Measurements from ENCODE around the gene BZW2.
A peak's percentile ranks its signal among the peaks of the same experiment; 100 is the strongest.

BZW2 gene

DNA sequence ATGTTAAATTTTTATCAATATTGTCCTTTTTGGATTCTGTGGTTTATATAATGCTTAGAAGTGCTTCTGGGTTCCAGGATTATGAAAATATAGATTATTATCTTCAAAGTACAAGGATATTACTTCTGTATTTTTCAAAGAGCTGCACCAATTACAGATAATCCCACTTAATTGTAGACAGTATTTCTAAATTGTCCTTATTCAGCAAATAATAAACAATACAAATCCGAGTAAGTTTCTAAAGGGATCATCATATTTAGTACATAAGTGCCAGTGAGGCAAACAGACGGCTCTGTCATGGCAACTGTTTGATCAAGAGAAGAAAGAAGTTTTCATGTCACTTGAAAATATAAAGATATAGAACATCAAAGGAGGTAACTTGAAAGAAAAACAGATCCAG is 19.6 kb upstream of the BZW2 start:
- in situ Hi-C loops (cut with HindIII; ENCODE audit: low sequenced_read_pairs), result no loop called here
- TF ChIP-seq, protein P1, sequence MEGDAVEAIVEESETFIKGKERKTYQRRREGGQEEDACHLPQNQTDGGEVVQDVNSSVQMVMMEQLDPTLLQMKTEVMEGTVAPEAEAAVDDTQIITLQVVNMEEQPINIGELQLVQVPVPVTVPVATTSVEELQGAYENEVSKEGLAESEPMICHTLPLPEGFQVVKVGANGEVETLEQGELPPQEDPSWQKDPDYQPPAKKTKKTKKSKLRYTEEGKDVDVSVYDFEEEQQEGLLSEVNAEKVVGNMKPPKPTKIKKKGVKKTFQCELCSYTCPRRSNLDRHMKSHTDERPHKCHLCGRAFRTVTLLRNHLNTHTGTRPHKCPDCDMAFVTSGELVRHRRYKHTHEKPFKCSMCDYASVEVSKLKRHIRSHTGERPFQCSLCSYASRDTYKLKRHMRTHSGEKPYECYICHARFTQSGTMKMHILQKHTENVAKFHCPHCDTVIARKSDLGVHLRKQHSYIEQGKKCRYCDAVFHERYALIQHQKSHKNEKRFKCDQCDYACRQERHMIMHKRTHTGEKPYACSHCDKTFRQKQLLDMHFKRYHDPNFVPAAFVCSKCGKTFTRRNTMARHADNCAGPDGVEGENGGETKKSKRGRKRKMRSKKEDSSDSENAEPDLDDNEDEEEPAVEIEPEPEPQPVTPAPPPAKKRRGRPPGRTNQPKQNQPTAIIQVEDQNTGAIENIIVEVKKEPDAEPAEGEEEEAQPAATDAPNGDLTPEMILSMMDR (IDR thresholded peaks at IDR 0.05; ENCODE audit: low read depth, low read length, missing control alignments), result no peak
- no peak overlapping the region for H3K4me3 ChIP-seq (ENCODE audit: low read depth, low read length)
- DNase-seq (ENCODE audit: low read depth), result no peak

DNA sequence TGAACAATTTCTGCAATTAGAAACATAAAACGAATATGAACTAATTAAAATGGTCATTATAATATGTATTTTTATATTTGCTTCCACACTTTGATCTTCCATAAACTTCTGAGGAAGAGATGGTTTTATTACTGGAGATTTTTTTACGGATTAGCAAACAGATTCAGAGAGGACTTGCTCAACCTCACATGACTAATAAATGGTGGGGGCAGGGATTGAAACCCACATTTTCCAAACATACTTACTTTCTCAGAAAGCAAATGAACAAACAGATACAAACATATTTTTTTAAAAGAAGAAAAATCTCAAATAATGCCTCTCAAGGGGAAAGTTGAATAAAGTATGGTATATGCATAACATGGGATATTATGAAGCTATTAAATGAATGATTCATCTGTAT is 18.7 kb upstream of the BZW2 start:
- in situ Hi-C loops (cut with HindIII; ENCODE audit: low sequenced_read_pairs), result no loop called here
- TF ChIP-seq, protein P1 (IDR thresholded peaks at IDR 0.05; ENCODE audit: low read depth, low read length, missing control alignments), result no peak
- DNase-seq (ENCODE audit: low read depth), result no peak

DNA sequence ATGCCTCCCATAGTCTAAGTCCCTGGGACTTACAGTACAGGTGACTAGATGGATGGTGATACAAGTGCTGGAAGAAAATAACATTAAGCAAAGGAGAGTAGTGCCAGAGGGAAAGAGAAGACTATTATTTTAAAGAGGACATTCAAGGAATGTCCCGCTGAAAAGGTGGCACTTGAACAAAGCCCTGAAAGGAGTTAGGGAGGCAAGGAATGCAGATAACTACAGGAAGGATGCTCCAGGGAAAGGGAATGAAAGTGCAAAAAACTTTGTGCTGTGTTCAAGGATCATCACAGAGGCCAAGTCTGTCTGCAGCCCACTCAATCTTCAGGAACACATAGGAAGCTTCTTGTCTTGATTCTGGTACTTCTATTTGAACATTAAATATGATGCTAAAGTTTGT is 15.3 kb upstream of the BZW2 start:
- TF ChIP-seq, protein P1 (IDR thresholded peaks at IDR 0.05; ENCODE audit: low read depth, low read length, missing control alignments), result no peak
- no peak for DNase-seq (ENCODE audit: low read depth)
- no peak overlapping the region for H3K4me3 ChIP-seq (ENCODE audit: low read depth, low read length)
- in situ Hi-C loops (cut with HindIII; ENCODE audit: low sequenced_read_pairs), result no loop called here

More for the DNA sequence above, 18.7 kb upstream of the BZW2 start:
- H3K4me3 ChIP-seq (ENCODE audit: low read depth, low read length), result no peak overlapping the region

DNA sequence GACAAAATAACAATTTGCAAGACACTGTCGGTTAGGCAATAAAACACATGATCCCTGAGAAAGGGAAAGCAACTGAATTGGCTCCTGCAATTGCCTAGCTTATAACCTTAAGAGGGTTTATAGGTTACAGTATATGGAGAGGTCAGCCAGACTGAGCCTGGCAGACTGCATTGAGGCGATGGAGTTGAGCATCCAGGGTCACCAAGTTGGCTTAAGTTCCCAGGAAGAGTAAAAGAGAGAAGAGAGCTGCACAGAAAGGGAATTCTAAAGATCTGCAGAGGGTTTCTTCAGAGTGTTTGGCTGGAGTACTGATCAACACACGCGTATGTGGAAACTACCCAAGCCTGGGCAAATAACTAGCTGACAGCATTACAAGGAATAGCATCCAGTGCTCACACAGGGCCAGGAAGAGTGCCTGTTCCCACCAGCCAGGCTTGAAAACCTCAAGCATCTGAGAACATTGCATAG is 11.7 kb upstream of the BZW2 start:
- TF ChIP-seq, protein P1 (IDR thresholded peaks at IDR 0.05; ENCODE audit: low read depth, low read length, missing control alignments), result no peak
- in situ Hi-C loops (cut with HindIII; ENCODE audit: low sequenced_read_pairs), result no loop called here
- H3K4me3 ChIP-seq (ENCODE audit: low read depth, low read length), result no peak overlapping the region
- no peak for DNase-seq (ENCODE audit: low read depth)

DNA sequence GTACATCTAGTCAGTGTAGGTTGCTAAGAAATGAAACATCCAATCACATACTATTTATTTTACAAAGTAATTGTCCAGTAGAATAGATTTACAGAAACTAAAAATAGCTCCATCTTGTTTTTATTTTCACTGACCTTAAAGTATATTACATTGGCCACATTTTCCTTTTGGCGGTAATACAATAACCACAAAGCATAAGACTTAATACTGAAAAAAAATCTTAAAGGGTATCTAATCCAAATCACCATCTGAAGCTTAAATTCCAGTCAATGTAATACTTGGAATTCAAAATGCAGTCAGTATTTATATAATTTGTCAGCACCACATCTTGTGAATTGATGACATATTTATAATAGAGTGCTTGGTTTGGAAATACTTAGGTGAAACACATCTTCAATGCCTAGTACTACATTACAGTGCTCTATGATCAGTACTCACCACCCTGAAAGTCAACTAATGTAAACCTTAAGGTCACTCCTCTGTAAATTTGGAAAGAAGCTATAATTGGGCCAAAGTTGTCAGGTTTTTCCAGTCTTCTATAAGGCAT is 9.4 kb upstream of the BZW2 start:
- H3K4me3 ChIP-seq (ENCODE audit: low read depth, low read length), result no peak overlapping the region
- TF ChIP-seq, protein P1 (IDR thresholded peaks at IDR 0.05; ENCODE audit: low read depth, low read length, missing control alignments), result no peak
- DNase-seq (ENCODE audit: low read depth), result peak; percentile 50
- in situ Hi-C loops (cut with HindIII; ENCODE audit: low sequenced_read_pairs), result no loop called here

DNA sequence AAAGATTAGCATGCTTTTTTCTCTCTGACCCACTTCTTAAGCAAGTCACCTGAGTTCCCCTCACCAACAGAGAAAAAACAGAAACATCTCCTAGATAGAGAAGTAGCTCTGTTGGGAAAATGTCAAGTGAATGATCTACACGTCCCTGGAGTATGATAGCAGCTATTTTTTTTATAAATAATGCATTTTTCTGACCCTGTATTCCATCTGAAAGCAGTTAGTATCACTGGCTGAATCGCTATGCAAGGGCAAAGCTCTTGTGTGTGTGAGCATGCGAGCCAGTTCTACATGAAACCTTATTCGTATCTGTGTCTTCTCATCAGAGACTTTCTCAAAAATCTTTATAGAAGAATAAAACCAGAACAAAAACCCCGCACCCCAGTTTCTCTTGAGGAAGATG is 8.6 kb upstream of the BZW2 start:
- no peak overlapping the region for H3K4me3 ChIP-seq (ENCODE audit: low read depth, low read length)
- no peak for DNase-seq (ENCODE audit: low read depth)
- in situ Hi-C loops (cut with HindIII; ENCODE audit: low sequenced_read_pairs), result no loop called here
- TF ChIP-seq, protein P1 (IDR thresholded peaks at IDR 0.05; ENCODE audit: low read depth, low read length, missing control alignments), result no peak

Data from astrocyte of the cerebellum (primary cell).